ENCODE results near the gene PLCD1. TPM values are rescaled to one million over a fixed set of nuclear protein-coding genes. Genes with fewer than 3 reads are reported as not detected.
"Not testable (repeated sequence)": the region's sequence is repeated elsewhere in the genome, so short reads cannot be mapped to it uniquely, and the experiment has no call there.

PLCD1 gene
- total RNA-seq, 1 donor from 2014 or later, result 16.7 TPM

DNA sequence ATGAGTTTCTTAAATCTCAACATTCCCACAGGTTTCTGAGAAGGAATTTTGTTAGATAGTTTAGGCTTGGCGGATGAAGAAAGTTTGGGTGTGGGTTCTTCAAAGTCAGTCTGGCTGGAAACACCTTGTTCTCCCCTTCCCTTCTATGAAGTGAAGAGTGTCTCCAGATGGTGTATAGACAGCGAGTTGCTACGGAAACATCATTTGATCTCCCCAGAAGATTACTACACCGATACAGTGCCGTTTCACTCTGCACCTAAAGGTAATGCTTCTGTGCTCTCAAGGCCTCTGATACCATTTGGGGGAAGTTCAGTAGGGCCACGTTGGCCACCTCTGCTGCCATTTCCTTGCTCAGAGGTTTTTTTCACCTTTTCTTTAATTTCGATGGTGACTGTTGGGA is 30.1 kb upstream of the PLCD1 start:
- H3K4me2 ChIP-seq (ENCODE audit: low read length), result no peak overlapping the region
- H3K27me3 ChIP-seq (ENCODE audit: insufficient read depth, low read length), result no peaks in the 10 kb centered on the region
- Mint-ChIP-seq H3K36me3 (ENCODE audit: low read depth, unreplicated experiment) (no peaks in the 10 kb centered on the region), H3K4me3 (ENCODE audit: unreplicated experiment) (no peak overlapping the region), H3K9me3 (ENCODE audit: unreplicated experiment) (peaks cover 9% of the 10 kb centered on the region), H3K27me3 (ENCODE audit: low read depth, unreplicated experiment) (peaks cover 18% of the 10 kb centered on the region), H3K4me1 (ENCODE audit: low read depth, unreplicated experiment) (peaks cover 4% of the 10 kb centered on the region), H3K27ac (ENCODE audit: unreplicated experiment) (no peak overlapping the region)
- no peaks in the 10 kb centered on the region for H3K79me2 ChIP-seq (ENCODE audit: insufficient read depth, low read length)
- FAIRE-seq (no peak), DNase-seq (ENCODE audit: low read depth) (no peak)
- no peak for TF ChIP-seq EZH2 (IDR thresholded peaks at IDR 0.05; ENCODE audit: insufficient read depth, low read length)
- TF ChIP-seq, protein P1, sequence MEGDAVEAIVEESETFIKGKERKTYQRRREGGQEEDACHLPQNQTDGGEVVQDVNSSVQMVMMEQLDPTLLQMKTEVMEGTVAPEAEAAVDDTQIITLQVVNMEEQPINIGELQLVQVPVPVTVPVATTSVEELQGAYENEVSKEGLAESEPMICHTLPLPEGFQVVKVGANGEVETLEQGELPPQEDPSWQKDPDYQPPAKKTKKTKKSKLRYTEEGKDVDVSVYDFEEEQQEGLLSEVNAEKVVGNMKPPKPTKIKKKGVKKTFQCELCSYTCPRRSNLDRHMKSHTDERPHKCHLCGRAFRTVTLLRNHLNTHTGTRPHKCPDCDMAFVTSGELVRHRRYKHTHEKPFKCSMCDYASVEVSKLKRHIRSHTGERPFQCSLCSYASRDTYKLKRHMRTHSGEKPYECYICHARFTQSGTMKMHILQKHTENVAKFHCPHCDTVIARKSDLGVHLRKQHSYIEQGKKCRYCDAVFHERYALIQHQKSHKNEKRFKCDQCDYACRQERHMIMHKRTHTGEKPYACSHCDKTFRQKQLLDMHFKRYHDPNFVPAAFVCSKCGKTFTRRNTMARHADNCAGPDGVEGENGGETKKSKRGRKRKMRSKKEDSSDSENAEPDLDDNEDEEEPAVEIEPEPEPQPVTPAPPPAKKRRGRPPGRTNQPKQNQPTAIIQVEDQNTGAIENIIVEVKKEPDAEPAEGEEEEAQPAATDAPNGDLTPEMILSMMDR (IDR thresholded peaks at IDR 0.05; ENCODE audit: insufficient read depth, low read depth, low read length), result no peak
- no peaks in the 10 kb centered on the region for H3K9me3 ChIP-seq (ENCODE audit: insufficient read depth, low read depth, low read length)
- no peak overlapping the region for H3K9ac ChIP-seq (ENCODE audit: low read length)
- no peak overlapping the region for H3K27ac ChIP-seq (ENCODE audit: low read depth, low read length)
- H3K4me1 ChIP-seq (ENCODE audit: insufficient read depth, low read length), result no peaks in the 10 kb centered on the region
- H3K36me3 ChIP-seq (ENCODE audit: insufficient read depth, low read length), result no peaks in the 10 kb centered on the region
- no peak overlapping the region for H2AFZ ChIP-seq (ENCODE audit: low read depth, low read length)
- H3K4me3 ChIP-seq (ENCODE audit: insufficient read depth, low read depth, low read length), result no peak overlapping the region
- H4K20me1 ChIP-seq (ENCODE audit: insufficient read depth, low read length), result no peaks in the 10 kb centered on the region

DNA sequence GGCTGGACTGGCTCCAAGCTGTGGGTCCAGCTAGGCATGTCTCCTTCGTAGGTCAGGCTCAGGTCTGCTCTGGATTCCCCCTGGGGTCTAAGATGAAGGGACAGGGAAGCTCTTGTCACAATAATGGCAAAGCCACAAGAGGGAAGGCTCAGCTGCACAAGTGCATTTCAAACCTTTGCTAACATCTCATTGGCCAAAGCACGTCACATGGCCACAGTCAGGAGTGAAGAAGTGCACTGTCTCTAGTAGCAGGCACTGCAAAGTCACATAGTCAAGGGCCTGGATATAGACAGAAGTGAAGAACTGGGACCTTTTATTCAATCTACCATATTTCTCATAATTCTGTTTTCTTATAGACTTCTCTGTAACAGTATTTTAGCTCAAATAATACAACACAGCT is 29.7 kb upstream of the PLCD1 start:
- Histone ChIP-seq H3K4me2 (ENCODE audit: low read length) (no peak overlapping the region), H3K27ac (ENCODE audit: low read depth, low read length) (no peak overlapping the region), H2AFZ (ENCODE audit: low read depth, low read length) (no peak overlapping the region), H3K9me3 (ENCODE audit: insufficient read depth, low read depth, low read length) (no peaks in the 10 kb centered on the region), H3K79me2 (ENCODE audit: insufficient read depth, low read length) (no peaks in the 10 kb centered on the region), H3K36me3 (ENCODE audit: insufficient read depth, low read length) (no peaks in the 10 kb centered on the region), H4K20me1 (ENCODE audit: insufficient read depth, low read length) (no peaks in the 10 kb centered on the region), H3K4me1 (ENCODE audit: insufficient read depth, low read length) (no peaks in the 10 kb centered on the region), H3K4me3 (ENCODE audit: insufficient read depth, low read depth, low read length) (no peak overlapping the region), H3K27me3 (ENCODE audit: insufficient read depth, low read length) (no peaks in the 10 kb centered on the region), H3K9ac (ENCODE audit: low read length) (no peak overlapping the region)
- Mint-ChIP-seq H3K4me3 (ENCODE audit: unreplicated experiment) (no peak overlapping the region), H3K9me3 (ENCODE audit: unreplicated experiment) (peaks cover 12% of the 10 kb centered on the region), H3K4me1 (ENCODE audit: low read depth, unreplicated experiment) (peaks cover 7% of the 10 kb centered on the region), H3K36me3 (ENCODE audit: low read depth, unreplicated experiment) (no peaks in the 10 kb centered on the region), H3K27me3 (ENCODE audit: low read depth, unreplicated experiment) (peaks cover 18% of the 10 kb centered on the region), H3K27ac (ENCODE audit: unreplicated experiment) (no peak overlapping the region)
- FAIRE-seq (no peak), DNase-seq (ENCODE audit: low read depth) (no peak)
- TF ChIP-seq, protein P1 (IDR thresholded peaks at IDR 0.05; ENCODE audit: insufficient read depth, low read depth, low read length), result no peak
- no peak for TF ChIP-seq EZH2 (IDR thresholded peaks at IDR 0.05; ENCODE audit: insufficient read depth, low read length)

DNA sequence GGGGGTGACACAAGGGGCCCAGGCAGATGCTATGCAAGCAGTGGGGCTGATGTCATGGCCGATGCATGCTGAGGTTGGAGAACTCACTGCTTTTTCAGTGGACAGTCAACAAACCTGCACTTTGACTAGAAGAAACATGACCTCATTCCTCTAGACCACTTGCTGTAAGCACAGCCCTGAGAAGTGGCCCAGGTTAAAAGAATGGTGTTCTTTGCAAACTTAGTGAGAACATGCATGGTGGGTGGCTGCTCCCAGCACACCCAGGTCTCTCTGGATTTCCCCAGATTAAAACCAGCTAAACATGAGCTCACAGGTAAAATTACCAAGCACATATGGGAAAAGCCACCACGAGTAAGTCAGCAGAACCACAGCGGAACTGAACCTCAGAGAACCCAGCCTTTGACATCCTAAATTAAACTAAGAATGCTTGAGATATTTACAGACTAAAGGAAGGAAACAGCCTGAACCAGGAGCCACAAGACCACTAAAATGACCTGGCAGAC is 25.1 kb upstream of the PLCD1 start:
- Histone ChIP-seq H3K9me3 (ENCODE audit: insufficient read depth, low read depth, low read length) (no peaks in the 10 kb centered on the region), H3K36me3 (ENCODE audit: insufficient read depth, low read length) (no peaks in the 10 kb centered on the region), H3K4me1 (ENCODE audit: insufficient read depth, low read length) (no peaks in the 10 kb centered on the region), H3K9ac (ENCODE audit: low read length) (no peak overlapping the region), H3K27ac (ENCODE audit: low read depth, low read length) (no peak overlapping the region), H3K4me3 (ENCODE audit: insufficient read depth, low read depth, low read length) (no peak overlapping the region), H3K4me2 (ENCODE audit: low read length) (no peak overlapping the region), H3K27me3 (ENCODE audit: insufficient read depth, low read length) (no peaks in the 10 kb centered on the region), H2AFZ (ENCODE audit: low read depth, low read length) (no peak overlapping the region), H3K79me2 (ENCODE audit: insufficient read depth, low read length) (no peaks in the 10 kb centered on the region), H4K20me1 (ENCODE audit: insufficient read depth, low read length) (no peaks in the 10 kb centered on the region)
- H3K27ac Mint-ChIP-seq (ENCODE audit: unreplicated experiment), result peak overlapping the region; percentile 81
- H3K36me3 Mint-ChIP-seq (ENCODE audit: low read depth, unreplicated experiment), result no peaks in the 10 kb centered on the region
- peaks cover 9% of the 10 kb centered on the region for H3K4me1 Mint-ChIP-seq (ENCODE audit: low read depth, unreplicated experiment)
- FAIRE-seq (no peak), DNase-seq (ENCODE audit: low read depth) (no peak)
- H3K27me3 Mint-ChIP-seq (ENCODE audit: low read depth, unreplicated experiment), result peaks cover 7% of the 10 kb centered on the region
- H3K9me3 Mint-ChIP-seq (ENCODE audit: unreplicated experiment), result peaks cover 19% of the 10 kb centered on the region
- TF ChIP-seq EZH2 (IDR thresholded peaks at IDR 0.05; ENCODE audit: insufficient read depth, low read length), result no peak
- TF ChIP-seq, protein P1 (IDR thresholded peaks at IDR 0.05; ENCODE audit: insufficient read depth, low read depth, low read length), result no peak
- H3K4me3 Mint-ChIP-seq (ENCODE audit: unreplicated experiment), result no peak overlapping the region

DNA sequence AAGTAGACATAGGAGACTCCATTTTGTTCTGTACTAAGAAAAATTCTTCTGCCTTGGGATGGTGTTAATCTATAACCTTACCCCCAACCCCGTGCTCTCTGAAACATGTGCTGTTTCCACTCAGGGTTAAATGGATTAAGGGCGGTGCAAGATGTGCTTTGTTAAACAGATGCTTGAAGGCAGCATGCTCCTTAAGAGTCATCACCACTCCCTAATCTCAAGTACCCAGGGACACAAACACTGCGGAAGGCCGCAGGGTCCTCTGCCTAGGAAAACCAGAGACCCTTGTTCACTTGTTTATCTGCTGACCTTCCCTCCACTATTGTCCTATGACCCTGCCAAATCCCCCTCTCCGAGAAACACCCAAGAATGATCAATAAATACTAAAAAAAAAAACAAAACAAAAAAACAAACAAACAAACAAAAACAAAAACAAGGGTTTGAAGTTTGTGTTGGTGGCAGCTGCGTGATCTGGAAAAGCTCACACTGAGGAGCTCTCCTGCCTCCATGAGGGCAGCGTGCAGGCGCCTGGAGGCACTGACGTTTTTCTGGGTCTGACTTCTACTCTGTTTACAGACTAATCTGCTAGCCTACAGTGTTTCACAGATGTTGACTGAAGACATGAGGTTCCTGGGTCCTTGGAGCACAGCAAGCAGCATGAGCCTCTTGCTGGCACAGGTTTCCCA is 24.5 kb upstream of the PLCD1 start:
- DNase-seq (ENCODE audit: low read depth); H4K20me1 ChIP-seq (ENCODE audit: insufficient read depth, low read length); H3K27me3 ChIP-seq (ENCODE audit: insufficient read depth, low read length); H3K27ac ChIP-seq (ENCODE audit: low read depth, low read length); H3K4me3 Mint-ChIP-seq (ENCODE audit: unreplicated experiment); H3K9ac ChIP-seq (ENCODE audit: low read length); H3K9me3 ChIP-seq (ENCODE audit: insufficient read depth, low read depth, low read length); H3K4me1 ChIP-seq (ENCODE audit: insufficient read depth, low read length); H2AFZ ChIP-seq (ENCODE audit: low read depth, low read length); H3K79me2 ChIP-seq (ENCODE audit: insufficient read depth, low read length); H3K36me3 Mint-ChIP-seq (ENCODE audit: low read depth, unreplicated experiment); H3K27me3 Mint-ChIP-seq (ENCODE audit: low read depth, unreplicated experiment); H3K36me3 ChIP-seq (ENCODE audit: insufficient read depth, low read length); H3K4me3 ChIP-seq (ENCODE audit: insufficient read depth, low read depth, low read length); FAIRE-seq; H3K4me2 ChIP-seq (ENCODE audit: low read length); H3K4me1 Mint-ChIP-seq (ENCODE audit: low read depth, unreplicated experiment): not testable (repeated sequence)
- H3K27ac Mint-ChIP-seq (ENCODE audit: unreplicated experiment), result peak overlapping the region; percentile 81
- peaks cover 19% of the 10 kb centered on the region for H3K9me3 Mint-ChIP-seq (ENCODE audit: unreplicated experiment)
